OCI-LY1 (cell line): ENCODE measurements around the gene HPSE2.

Experiments
- H2AFZ ChIP-seq: fragments of 200-600 bp; sonication (generic), shearing (Covaris generic); 2 replicates; pipeline ENCODE4 v1.6.0; 2014; ENCODE audit warnings: antibody characterized with exemption, mild to moderate bottlenecking, low read length
- H3F3A ChIP-seq: fragments of 200-600 bp; sonication (generic), shearing (Covaris generic); 2 replicates; pipeline ENCODE4 v1.6.0; 2014; ENCODE audit warnings: mild to moderate bottlenecking, antibody characterized with exemption, low read length, moderate library complexity; ENCODE audit not compliant: insufficient read depth
- H3K27ac ChIP-seq: fragments of 200-600 bp; sonication (generic); 2 replicates; pipeline ENCODE4 v1.5.1; 2014; ENCODE audit warnings: low read length, mixed run types, mild to moderate bottlenecking, low read depth; ENCODE audit not compliant: poor library complexity, severe bottlenecking
- H3K27me3 ChIP-seq: fragments of 200-600 bp; sonication (generic); 2 replicates; pipeline ENCODE4 v1.6.0; 2014; ENCODE audit warnings: antibody characterized with exemption, mild to moderate bottlenecking, low read length, moderate library complexity; ENCODE audit not compliant: insufficient read depth
- H3K36me3 ChIP-seq: fragments of 200-600 bp; sonication (generic); 2 replicates; pipeline ENCODE4 v1.6.1; 2014; ENCODE audit warnings: mild to moderate bottlenecking, antibody characterized with exemption, low read length, moderate library complexity, mixed read lengths; ENCODE audit not compliant: insufficient read depth
- H3K4me1 ChIP-seq: fragments of 200-600 bp; sonication (generic); 2 replicates; pipeline ENCODE4 v1.5.1; 2014; ENCODE audit warnings: mild to moderate bottlenecking, low read length, moderate library complexity; ENCODE audit not compliant: insufficient read depth, severe bottlenecking
- H3K4me2 ChIP-seq: fragments of 200-600 bp; sonication (generic), shearing (Covaris generic); 2 replicates; pipeline ENCODE4 v1.6.1; 2014; ENCODE audit warnings: low read length
- H3K4me3 ChIP-seq: fragments of 200-600 bp; sonication (generic); 2 replicates; pipeline ENCODE4 v1.5.1; 2014; ENCODE audit warnings: low read length, low read depth, mild to moderate bottlenecking, mixed read lengths; ENCODE audit not compliant: poor library complexity, severe bottlenecking
- H3K79me2 ChIP-seq: fragments of 200-600 bp; shearing (Covaris generic); 2 replicates; pipeline ENCODE4 v1.6.1; 2016; ENCODE audit warnings: mixed run types, low read length, mixed read lengths; ENCODE audit not compliant: insufficient read depth
- H3K9ac ChIP-seq: fragments of 200-600 bp; sonication (generic), shearing (Covaris generic); 2 replicates; pipeline ENCODE4 v1.6.1; 2014; ENCODE audit warnings: mild to moderate bottlenecking, low read length, mixed read lengths
- H3K9me2 ChIP-seq: fragments of 200-600 bp; sonication (generic), shearing (Covaris generic); 2 replicates; pipeline ENCODE4 v1.6.1; 2014; ENCODE audit warnings: low read depth, mild to moderate bottlenecking, low read length, mixed read lengths
- H3K9me3 ChIP-seq: fragments of 200-600 bp; shearing (Covaris generic); 2 replicates; pipeline ENCODE4 v1.6.1; 2014; ENCODE audit warnings: low read length, mixed read lengths
- H4K20me1 ChIP-seq: fragments of 200-600 bp; sonication (generic), shearing (Covaris generic); 2 replicates; pipeline ENCODE4 v1.6.0; 2016; ENCODE audit warnings: mild to moderate bottlenecking, low read length; ENCODE audit not compliant: insufficient read depth
- EZH2 ChIP-seq: fragments of 200-600 bp; sonication (generic), shearing (Covaris generic); IDR thresholded peaks from 2 replicates; pipeline ENCODE4 v1.8.0; 2017; ENCODE audit warnings: borderline replicate concordance, mixed run types, mild to moderate bottlenecking, antibody characterized with exemption, low read length, moderate library complexity, mixed read lengths
- TF ChIP-seq, protein P1 (sequence below): fragments of 200-600 bp; sonication (generic), shearing (Covaris generic); IDR thresholded peaks from 2 replicates; pipeline ENCODE4 v1.5.1; 2017; ENCODE audit warnings: mild to moderate bottlenecking, antibody characterized with exemption, low read length, moderate library complexity, mixed read lengths

HPSE2 gene

DNA sequence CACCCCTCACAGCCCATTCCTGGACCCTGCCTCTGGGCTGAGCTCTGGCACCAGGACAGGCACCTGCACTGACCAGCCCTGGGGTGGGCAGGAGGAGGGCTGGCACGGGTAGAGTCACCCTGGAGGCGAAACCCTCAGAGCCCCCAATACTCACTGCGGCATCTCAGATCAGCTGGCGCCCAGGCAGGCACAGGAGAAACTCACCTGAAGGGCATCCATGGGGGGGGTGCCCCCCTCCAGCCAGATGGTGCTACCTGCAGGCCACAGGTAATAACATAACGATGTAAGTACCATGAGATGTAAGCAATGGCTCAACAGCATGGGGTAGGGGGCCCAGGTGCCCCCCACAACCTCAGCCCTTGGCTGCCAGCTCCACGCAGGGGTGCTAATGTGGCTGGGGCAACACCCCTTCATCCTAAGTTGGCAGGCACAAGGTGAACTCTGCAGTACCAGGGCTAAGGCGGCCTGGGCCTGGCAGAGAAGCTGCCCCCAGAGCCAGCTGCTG lies 808.6 kb downstream of the HPSE2 start:
- H4K20me1 ChIP-seq, result no peaks in the 10 kb centered on the region
- H3K4me1 ChIP-seq, result no peaks in the 10 kb centered on the region
- H3K4me2 ChIP-seq, result no peak overlapping the region
- no peaks in the 10 kb centered on the region for H3K9me2 ChIP-seq
- peaks cover 21% of the 10 kb centered on the region for H3K36me3 ChIP-seq
- H3K9me3 ChIP-seq, result no peaks in the 10 kb centered on the region
- no peak overlapping the region for H2AFZ ChIP-seq
- no peak overlapping the region for H3K4me3 ChIP-seq
- no peak for TF ChIP-seq EZH2
- TF ChIP-seq, protein P1, sequence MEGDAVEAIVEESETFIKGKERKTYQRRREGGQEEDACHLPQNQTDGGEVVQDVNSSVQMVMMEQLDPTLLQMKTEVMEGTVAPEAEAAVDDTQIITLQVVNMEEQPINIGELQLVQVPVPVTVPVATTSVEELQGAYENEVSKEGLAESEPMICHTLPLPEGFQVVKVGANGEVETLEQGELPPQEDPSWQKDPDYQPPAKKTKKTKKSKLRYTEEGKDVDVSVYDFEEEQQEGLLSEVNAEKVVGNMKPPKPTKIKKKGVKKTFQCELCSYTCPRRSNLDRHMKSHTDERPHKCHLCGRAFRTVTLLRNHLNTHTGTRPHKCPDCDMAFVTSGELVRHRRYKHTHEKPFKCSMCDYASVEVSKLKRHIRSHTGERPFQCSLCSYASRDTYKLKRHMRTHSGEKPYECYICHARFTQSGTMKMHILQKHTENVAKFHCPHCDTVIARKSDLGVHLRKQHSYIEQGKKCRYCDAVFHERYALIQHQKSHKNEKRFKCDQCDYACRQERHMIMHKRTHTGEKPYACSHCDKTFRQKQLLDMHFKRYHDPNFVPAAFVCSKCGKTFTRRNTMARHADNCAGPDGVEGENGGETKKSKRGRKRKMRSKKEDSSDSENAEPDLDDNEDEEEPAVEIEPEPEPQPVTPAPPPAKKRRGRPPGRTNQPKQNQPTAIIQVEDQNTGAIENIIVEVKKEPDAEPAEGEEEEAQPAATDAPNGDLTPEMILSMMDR, result no peak
- H3F3A ChIP-seq, result no peaks in the 10 kb centered on the region
- H3K27ac ChIP-seq, result no peak overlapping the region
- no peaks in the 10 kb centered on the region for H3K79me2 ChIP-seq
- H3K9ac ChIP-seq, result no peak overlapping the region
- H3K27me3 ChIP-seq, result no peaks in the 10 kb centered on the region

- no peak overlapping the region for H3K27ac ChIP-seq
- H3F3A ChIP-seq, result no peaks in the 10 kb centered on the region
- H3K4me3 ChIP-seq, result no peak overlapping the region
- no peaks in the 10 kb centered on the region for H3K27me3 ChIP-seq
- H3K36me3 ChIP-seq, result peaks cover 9% of the 10 kb centered on the region
- no peaks in the 10 kb centered on the region for H4K20me1 ChIP-seq
- H3K4me2 ChIP-seq, result no peak overlapping the region
- no peaks in the 10 kb centered on the region for H3K9me2 ChIP-seq
- H2AFZ ChIP-seq, result no peak overlapping the region
- H3K4me1 ChIP-seq, result no peaks in the 10 kb centered on the region
- H3K79me2 ChIP-seq, result no peaks in the 10 kb centered on the region
- H3K9ac ChIP-seq, result no peak overlapping the region
- no peaks in the 10 kb centered on the region for H3K9me3 ChIP-seq
- TF ChIP-seq EZH2, result no peak
- TF ChIP-seq, protein P1, result peak; percentile 49; the same call in 1 of the 2 replicates
These were observed 809.9 kb downstream of the HPSE2 start for GRCh38 chr10:98425511-98426352.

DNA sequence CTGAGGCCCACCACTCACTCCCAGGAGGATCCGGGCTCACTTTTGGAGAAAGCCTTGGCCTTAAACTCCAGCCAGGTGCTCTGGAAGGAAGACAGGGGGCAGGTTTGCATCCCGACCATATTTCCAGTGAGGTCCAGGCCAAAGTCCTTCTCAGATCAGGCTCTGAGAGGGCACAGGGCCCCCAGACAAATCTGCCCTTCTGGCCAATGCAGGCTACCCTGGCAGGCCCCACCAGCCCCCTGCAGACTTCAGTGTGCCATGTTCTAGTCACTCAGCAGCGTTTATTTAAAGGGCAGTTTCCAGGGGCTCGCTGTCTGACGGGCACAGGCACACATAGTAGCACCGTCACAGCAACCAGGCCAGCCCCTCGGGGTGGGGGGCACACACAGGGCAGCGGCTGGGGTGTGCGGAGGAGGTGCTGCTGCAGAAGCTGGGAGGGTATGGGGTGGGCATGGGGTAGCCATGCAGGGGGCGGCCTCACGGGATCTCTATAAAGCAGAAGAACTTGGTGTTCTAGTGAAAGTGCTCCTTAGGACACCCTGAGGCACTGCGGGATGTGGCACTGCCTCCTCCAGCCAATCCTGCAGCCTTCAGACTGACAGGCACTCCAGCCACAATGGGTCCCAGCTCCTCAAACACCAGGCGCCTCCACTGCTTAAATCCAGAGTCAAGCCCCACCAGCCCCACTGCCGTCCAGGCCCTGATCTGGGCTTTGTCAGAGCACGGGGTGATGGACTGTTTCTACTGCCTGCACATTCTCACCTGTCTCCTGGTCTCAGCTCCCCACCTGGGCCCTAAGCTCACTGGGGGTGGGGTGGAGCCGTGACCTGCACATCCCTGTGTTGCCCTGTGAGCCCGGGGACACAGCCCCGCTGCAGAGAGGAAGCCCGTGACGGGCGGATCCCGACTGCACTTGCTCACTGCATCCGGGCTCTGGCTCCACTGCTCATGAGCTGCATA lies 811.1 kb downstream of the HPSE2 start:
- H4K20me1 ChIP-seq, result no peaks in the 10 kb centered on the region
- no peaks in the 10 kb centered on the region for H3K9me2 ChIP-seq
- no peak overlapping the region for H2AFZ ChIP-seq
- no peaks in the 10 kb centered on the region for H3K9me3 ChIP-seq
- no peak overlapping the region for H3K9ac ChIP-seq
- TF ChIP-seq EZH2, result no peak
- no peak overlapping the region for H3K27ac ChIP-seq
- no peaks in the 10 kb centered on the region for H3K4me1 ChIP-seq
- no peaks in the 10 kb centered on the region for H3K79me2 ChIP-seq
- H3K36me3 ChIP-seq, result no peaks in the 10 kb centered on the region
- H3K27me3 ChIP-seq, result no peaks in the 10 kb centered on the region
- H3F3A ChIP-seq, result no peaks in the 10 kb centered on the region
- no peak overlapping the region for H3K4me2 ChIP-seq
- H3K4me3 ChIP-seq, result no peak overlapping the region
